ENCODE results near the gene ETHE1.

ETHE1 gene

GRCh38 chr19:43526884-43527859, at the start of gene ETHE1:
ETHE1 (minus strand) TSS chr19:43527201; CDS start chr19:43527177, 24 bp downstream.
- DNase-seq (ENCODE audit: low read depth) = no peak

DNA sequence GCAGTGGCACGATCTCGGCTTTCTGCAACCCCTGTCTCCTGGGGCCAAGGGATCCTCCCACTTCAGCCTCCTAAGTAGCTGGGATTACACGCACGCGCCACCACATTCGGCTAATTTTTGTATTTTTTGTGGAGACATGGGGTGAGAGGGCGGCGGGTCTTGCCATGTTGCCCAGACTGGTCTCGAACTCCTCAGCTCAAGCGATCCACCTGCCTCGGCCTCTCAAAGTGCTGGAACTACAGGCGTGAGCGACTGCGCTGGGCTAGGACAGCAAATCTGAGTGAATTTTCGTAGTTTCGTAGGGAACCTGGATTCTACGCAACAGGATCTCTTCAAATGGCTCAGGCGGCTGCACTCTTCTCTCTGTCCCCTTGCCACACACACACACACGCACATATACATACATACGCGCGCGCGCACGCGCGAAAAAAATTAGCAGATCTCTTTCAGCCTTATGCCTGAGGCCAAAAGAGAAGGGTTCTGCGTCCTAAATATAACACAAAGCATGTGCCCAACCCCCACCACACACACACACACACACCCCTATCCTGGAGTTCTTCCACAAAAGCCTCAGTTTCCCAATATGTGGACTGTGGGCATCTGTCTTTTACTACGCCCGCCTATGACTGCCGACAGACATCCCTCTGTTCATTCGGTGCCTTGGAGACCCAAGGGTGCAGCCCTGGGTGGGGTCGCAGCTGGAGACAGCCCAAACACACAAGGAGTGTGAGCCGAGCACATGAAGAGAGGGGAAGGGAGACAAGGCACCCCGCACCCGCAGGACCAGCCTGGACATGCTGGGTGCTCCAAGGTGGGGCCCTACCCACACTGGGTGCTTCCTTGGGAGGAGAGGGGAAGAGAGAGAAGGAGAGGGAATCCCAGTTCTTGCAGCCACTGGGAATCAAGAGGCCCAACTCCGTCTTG, 49.2 kb upstream of the ETHE1 start:
- DNase-seq (ENCODE audit: low read depth) = no peak

- peak; percentile 88 for DNase-seq (ENCODE audit: low read depth)
Observed at GRCh38 chr19:43575156-43575950, 48.4 kb upstream of the ETHE1 start, which contains the start of the genes PINLYP and XRCC1. PINLYP (plus strand) TSS chr19:43575801; CDS start chr19:43577192, 1,391 bp downstream. XRCC1 (minus strand) TSS chr19:43575527; CDS start chr19:43575458, 69 bp downstream.

DNA sequence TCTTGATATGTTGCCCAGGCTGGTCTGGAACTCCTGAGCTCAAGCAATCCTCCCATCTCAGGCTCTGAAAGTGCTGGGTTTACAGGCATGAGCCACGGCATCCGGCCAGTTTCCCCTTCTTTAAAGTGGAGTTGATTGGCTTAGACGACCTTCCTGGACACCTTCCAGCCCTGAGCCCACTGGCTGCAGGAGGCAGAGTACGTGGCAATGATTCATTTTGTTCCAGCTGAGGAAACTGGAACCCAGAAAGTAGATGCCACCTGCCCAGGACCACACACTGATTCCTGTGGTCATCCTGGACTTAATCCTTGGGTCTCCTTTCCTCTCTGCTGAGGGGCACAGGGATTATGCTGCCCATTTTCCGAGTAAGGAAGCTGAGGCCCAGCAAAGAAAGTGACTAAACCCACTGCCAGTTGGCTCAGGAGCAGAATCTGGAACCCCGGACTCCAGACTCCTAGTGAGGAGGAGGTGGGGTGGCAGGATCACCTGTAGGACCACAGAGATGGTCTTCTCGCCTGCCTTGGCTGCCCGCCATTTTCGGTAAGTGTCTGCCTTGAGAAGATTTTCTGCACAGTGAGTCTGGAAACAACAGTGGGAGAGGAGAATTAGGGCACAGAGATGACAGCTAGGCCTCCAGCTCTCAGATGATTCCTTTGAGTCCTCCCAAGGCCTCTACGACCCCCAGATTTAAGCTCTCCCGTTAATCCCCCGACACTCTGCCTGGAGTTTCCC, 47.6 kb upstream of the ETHE1 start:
- DNase-seq (ENCODE audit: low read depth) = no peak

GRCh38 chr19:43572171-43572588, 45.2 kb upstream of the ETHE1 start:
- no peak for DNase-seq (ENCODE audit: low read depth)

- DNase-seq (ENCODE audit: low read depth) = no peak
Observed at GRCh38 chr19:43570174-43570791, 43.3 kb upstream of the ETHE1 start.

DNA sequence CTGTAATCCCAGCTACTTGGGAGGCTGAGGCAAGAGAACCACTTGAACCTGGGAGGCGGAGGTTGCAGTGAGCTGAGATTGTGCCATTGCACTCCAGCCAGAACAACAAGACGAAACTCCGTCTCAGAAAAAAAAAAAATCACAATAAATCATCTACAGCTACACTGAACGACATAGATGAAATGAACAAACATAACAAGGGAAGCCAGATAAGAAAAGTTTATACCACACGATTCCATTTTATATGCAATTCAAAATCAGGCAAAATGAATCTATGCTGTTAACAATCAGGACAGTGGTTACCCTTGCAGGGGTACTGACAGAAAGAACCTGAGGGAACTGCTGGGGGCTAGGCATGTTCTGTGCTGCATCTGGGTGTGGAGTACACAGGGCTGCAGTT, 42.7 kb upstream of the ETHE1 start:
- no peak for DNase-seq (ENCODE audit: low read depth)

GRCh38 chr19:43564800-43565199, 37.8 kb upstream of the ETHE1 start:
- no peak for DNase-seq (ENCODE audit: low read depth)

DNA sequence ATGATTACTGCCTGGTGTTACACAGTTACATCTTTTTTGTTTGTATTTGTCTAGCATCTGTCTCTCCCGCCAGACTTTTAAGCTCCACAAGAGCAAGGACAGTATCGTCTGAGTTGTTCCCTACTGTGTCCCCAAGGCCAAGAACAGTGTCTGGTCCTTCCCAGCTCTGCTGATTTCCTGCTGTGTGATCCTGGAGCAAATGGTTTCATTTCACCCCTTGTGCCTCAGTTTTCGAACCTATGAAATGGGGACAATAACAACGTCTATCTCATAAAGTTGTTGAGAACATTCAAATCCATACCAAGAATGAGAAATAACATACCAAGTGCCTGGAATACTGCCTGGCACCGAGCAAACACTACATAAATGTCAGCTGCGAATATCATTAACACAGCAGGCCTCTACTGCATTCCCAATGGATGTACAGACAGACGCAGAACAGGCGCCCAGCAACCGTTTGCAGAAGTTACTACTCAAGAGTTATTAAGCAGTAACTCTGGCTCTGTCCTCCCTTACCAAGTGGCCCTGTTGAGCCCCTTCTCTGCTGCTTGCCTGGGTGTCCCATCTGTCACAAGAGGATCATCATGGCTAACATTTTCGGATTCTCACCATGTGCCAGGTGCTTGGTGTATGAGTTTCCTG, 36.9 kb upstream of the ETHE1 start:
- no peak for DNase-seq (ENCODE audit: low read depth)

DNA sequence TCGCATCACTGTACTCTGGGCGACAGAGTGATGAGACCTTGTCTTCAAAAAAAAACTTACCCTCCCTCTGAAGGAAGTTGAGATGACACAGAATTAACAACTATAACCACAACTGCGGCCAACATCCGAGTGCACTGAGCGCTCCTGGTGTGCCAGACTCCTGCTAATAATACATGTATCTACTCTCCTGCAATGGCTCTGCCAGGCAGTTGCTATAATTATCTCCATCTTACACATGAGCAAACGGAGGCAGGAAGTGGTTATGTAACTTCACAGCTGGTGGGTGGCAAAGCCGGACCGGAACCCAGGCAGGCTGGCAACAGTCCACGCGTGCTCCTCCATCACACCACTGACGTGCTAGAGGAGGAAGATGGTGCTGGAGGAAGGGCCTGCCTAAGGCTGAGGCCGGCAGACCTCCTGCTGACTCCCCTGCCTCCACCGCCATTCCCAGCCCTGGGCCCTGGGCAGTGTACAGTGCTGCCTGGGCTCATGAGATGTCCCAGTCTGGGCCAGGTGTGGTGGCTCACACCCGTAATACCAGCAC, 35.8 kb upstream of the ETHE1 start:
- DNase-seq (ENCODE audit: low read depth) = peak; percentile 82

DNA sequence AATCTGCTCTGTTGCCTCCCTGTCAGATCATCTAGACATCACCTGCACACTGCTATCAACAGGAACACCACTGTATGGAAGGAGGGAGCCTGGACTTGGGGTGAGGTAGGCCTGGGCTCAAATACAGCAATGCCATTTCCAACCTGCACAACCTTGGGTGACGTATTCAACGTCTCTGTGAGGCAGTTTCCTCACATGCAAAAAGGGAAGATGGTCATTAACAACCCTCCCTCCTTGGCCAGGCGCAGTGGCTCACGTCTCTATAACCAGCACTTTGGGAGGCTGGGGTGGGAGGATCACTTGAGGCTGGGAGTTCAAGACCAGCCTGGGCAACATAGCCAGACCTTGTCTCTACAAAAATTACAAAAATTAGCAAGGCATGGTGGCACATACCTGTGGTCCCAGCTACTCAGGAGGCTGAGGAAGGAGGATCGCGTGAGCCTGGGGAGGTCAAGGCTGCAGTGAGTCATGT, 35.3 kb upstream of the ETHE1 start:
- no peak for DNase-seq (ENCODE audit: low read depth)

DNA sequence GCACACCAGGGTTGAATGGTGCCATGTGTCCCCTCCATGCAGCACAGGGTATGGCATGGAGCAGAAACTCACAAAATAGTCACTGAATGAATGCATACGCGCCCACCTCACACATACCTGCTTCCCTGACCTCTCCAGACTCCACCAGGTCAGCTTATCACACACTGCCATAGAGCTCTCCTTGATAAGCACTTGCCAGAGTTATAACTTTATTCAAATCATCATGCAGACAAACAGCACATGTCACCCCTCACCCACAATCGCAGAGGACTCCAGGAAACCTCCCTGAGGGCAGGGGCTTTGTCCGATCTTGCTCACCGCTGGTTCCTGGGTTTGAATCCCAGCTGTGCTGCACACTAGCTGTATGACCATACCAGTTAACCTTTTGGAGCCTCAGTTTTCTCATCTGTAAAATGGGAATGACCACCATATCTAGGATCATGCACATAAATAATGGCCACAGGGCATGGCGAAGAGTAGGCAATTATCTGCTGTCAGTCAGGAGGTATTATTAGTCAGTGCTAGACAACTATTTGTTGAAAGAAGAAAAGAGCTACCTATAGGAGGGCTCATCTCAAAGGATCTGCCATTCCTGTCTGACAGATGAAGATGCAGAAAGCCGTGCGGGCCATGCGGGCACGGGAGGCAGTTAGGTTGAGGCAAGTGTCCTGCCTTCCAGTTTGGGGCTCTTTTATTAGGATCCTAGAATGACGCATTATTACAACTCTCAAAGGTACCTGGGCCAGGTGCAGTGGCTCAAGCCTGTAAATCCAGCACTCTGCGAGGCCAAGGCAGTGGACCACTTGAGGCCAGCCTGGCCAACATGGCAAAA, 34.4 kb upstream of the ETHE1 start:
- DNase-seq (ENCODE audit: low read depth) = no peak

DNA sequence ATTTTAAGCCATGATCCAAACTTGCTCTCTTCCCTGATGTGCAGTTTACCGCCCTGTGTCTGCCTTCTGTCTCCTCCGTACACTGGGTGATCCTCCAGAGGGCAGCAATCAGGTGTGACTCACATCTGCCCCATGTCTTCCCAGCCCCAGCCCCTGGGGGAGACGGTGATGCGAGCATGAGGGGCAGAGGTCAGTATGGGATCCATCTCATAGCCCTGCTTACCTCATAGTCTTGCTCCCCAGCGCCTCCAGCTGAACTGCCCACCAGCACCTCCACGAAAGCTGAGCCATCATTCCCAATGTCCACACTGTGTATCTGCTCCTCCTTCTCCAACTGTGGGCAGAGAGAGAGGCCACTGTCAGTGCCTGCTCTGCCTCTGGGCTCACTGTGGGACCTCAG, 33.7 kb upstream of the ETHE1 start:
- DNase-seq (ENCODE audit: low read depth) = no peak

GRCh38 chr19:43555185-43555770, 28.3 kb upstream of the ETHE1 start:
- DNase-seq (ENCODE audit: low read depth) = no peak

GRCh38 chr19:43554317-43554895, 27.4 kb upstream of the ETHE1 start:
- DNase-seq (ENCODE audit: low read depth) = no peak

DNA sequence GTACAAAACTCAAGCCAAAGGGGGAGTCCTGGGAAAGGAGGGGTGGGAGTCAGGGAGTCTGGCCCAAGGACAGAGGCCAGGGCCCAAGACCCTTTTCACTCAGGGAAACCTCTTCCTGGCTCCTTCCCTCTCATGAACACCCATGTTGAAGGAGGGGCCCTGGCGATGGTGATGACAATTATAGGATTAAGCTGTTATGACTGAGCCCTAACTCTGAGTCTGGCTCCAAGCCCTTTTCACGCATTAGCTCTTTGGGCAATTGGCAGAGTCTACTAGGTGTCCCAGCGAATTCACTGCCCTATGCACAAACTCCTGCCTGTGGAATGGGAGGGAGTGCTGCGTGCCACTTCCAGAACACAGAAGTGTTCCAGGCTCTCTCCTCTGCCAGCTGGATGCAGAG, 26.7 kb upstream of the ETHE1 start:
- DNase-seq (ENCODE audit: low read depth) = no peak

- no peak for DNase-seq (ENCODE audit: low read depth)
Observed at GRCh38 chr19:43552616-43553015, 25.6 kb upstream of the ETHE1 start.

GRCh38 chr19:43552198-43552450, 25.1 kb upstream of the ETHE1 start:
- no peak for DNase-seq (ENCODE audit: low read depth)
